Activated B cell treated with CpG ODN at 0.5 μM for 24 hours (primary cell): ENCODE measurements around the gene TLE2. TPM values are rescaled to one million over a fixed set of nuclear protein-coding genes. Genes with fewer than 3 reads are reported as not detected.
"Not testable (repeated sequence)": the region's sequence is repeated elsewhere in the genome, so short reads cannot be mapped to it uniquely, and the experiment has no call there.

Experiments used
- ATAC-seq: fragments of 200-7000 bp; cut with Tn5 transposase; one replicate; pipeline ENCODE4 v1.10.0; 2021; ENCODE audit warnings: low read depth, mild to moderate bottlenecking, moderate library complexity
- CTCF ChIA-PET: fragments of 350-600 bp; sonication (Branson Sonifier 250); formaldehyde crosslinking; loops from one replicate; lab custom pipeline; 2021; ENCODE audit warnings: antibody characterized with exemption; lab: Charles Lee
- POLR2A ChIA-PET: fragments of 350-600 bp; sonication (Branson Sonifier 250); formaldehyde crosslinking; loops from one replicate; lab custom pipeline; 2021; ENCODE audit warnings: antibody characterized with exemption; lab: Charles Lee
- DNase-seq: peaks from one replicate; pipeline ENCODE4 v3.0.0; 2022
- H3K27ac Mint-ChIP-seq: one replicate; pipeline ENCODE4 v1.8.0; 2020; ENCODE audit warnings: mixed read lengths
- H3K27me3 Mint-ChIP-seq: one replicate; pipeline ENCODE4 v1.8.0; 2021; ENCODE audit warnings: mixed read lengths
- H3K36me3 Mint-ChIP-seq: one replicate; pipeline ENCODE4 v1.8.0; 2021; ENCODE audit warnings: low read depth, mixed read lengths
- H3K4me1 Mint-ChIP-seq: one replicate; pipeline ENCODE4 v1.8.0; 2021; ENCODE audit warnings: mixed read lengths
- H3K4me3 Mint-ChIP-seq: one replicate; pipeline ENCODE4 v1.8.0; 2020; ENCODE audit warnings: mild to moderate bottlenecking, mixed read lengths
- H3K9me3 Mint-ChIP-seq: one replicate; pipeline ENCODE4 v1.8.0; 2020; ENCODE audit warnings: mixed read lengths
- CTCF ChIP-seq: fragments of 200-600 bp; IDR thresholded peaks from one replicate; pipeline ENCODE4 v1.8.0; 2022; ENCODE audit warnings: antibody characterized with exemption, mild to moderate bottlenecking
- intact Hi-C: fragments of 100-400 bp; cut with micrococcal nuclease; formaldehyde crosslinking; loops from one replicate; pipeline ENCODE4 v1.15.1; 2024
- total RNA-seq: library from RNA; stranded (reverse); gene quantifications from 2 replicates; pipeline ENCODE4 v1.2.3, GENCODE V29; 2022

TLE2 gene
- total RNA-seq, 1 donor from 2014 or later = 0.58 TPM

- ChIA-PET POLR2A (interaction anchor here (0.5 to 2.5 kb wide), 6 partner anchors 11 to 92 kb away, joined by 3 to 18 read pairs (median 4); no protein-coding TSS in a partner anchor), CTCF (interaction anchor here (1.1 kb wide), 1 partner anchor 21 kb away, joined by 4 read pairs; no protein-coding TSS in a partner anchor)
- Mint-ChIP-seq H3K36me3 (peaks cover 44% of the 10 kb centered on the region), H3K27ac (no peak overlapping the region), H3K9me3 (no peaks in the 10 kb centered on the region), H3K4me1 (peaks cover 22% of the 10 kb centered on the region), H3K4me3 (no peak overlapping the region), H3K27me3 (no peaks in the 10 kb centered on the region)
- no peak for TF ChIP-seq CTCF
- ATAC-seq = no peak
- no peak for DNase-seq
- intact Hi-C loops = no loop called here
These were observed 24.7 kb upstream of the TLE2 start for GRCh38 chr19:3053780-3054179.

GRCh38 chr19:3053218-3053621 lies 24.1 kb upstream of the TLE2 start:
- POLR2A ChIA-PET = interaction anchor here (0.9 to 2.5 kb wide), 5 partner anchors 9 to 17 kb away, joined by 3 to 18 read pairs (median 4); partner anchors contain the start of gene TLE5
- peaks cover 38% of the 10 kb centered on the region for H3K36me3 Mint-ChIP-seq
- H3K27ac Mint-ChIP-seq = no peak overlapping the region
- peak; percentile 23 for ATAC-seq
- intact Hi-C loops = no loop called here
- H3K4me3 Mint-ChIP-seq = no peak overlapping the region
- CTCF ChIA-PET = interaction anchor here (1.1 to 1.4 kb wide), 2 partner anchors 15 to 22 kb away, joined by 3 to 4 read pairs; no protein-coding TSS in a partner anchor
- peaks cover 18% of the 10 kb centered on the region for H3K4me1 Mint-ChIP-seq
- H3K9me3 Mint-ChIP-seq = no peaks in the 10 kb centered on the region
- H3K27me3 Mint-ChIP-seq = no peaks in the 10 kb centered on the region
- DNase-seq = no peak
- no peak for TF ChIP-seq CTCF

- peaks cover 14% of the 10 kb centered on the region for H3K36me3 Mint-ChIP-seq
- CTCF ChIA-PET, POLR2A ChIA-PET, H3K4me3 Mint-ChIP-seq, H3K9me3 Mint-ChIP-seq, ATAC-seq, H3K27ac Mint-ChIP-seq, H3K27me3 Mint-ChIP-seq, DNase-seq, intact Hi-C loops: not testable (repeated sequence)
- peaks cover 13% of the 10 kb centered on the region for H3K4me1 Mint-ChIP-seq
These were observed 20.9 kb upstream of the TLE2 start for GRCh38 chr19:3050016-3050415.

- ChIA-PET POLR2A (no interaction called here), CTCF (no interaction called here)
- Mint-ChIP-seq H3K27me3 (no peaks in the 10 kb centered on the region), H3K4me1 (peaks cover 9% of the 10 kb centered on the region), H3K27ac (no peak overlapping the region), H3K9me3 (no peaks in the 10 kb centered on the region), H3K4me3 (no peak overlapping the region), H3K36me3 (peaks cover 5% of the 10 kb centered on the region)
- TF ChIP-seq CTCF = no peak
- DNase-seq (no peak), ATAC-seq (no peak)
- intact Hi-C loops = no loop called here
These were observed 20.0 kb upstream of the TLE2 start for GRCh38 chr19:3049089-3049488.

- H3K27ac Mint-ChIP-seq = no peak overlapping the region
- no peak overlapping the region for H3K4me3 Mint-ChIP-seq
- peaks cover 9% of the 10 kb centered on the region for H3K4me1 Mint-ChIP-seq
- H3K36me3 Mint-ChIP-seq = no peaks in the 10 kb centered on the region
- ATAC-seq (no peak), DNase-seq (no peak)
- no peak for TF ChIP-seq CTCF
- intact Hi-C loops = no loop called here
- no peaks in the 10 kb centered on the region for H3K27me3 Mint-ChIP-seq
- CTCF ChIA-PET = no interaction called here
- H3K9me3 Mint-ChIP-seq = no peaks in the 10 kb centered on the region
- POLR2A ChIA-PET = interaction anchor here (1.1 kb wide), 1 partner anchor 13 kb away, joined by 3 read pairs; no protein-coding TSS in a partner anchor
These were observed 19.1 kb upstream of the TLE2 start for GRCh38 chr19:3048190-3048533.
